ENCODE measurements around the gene FBF1. TPM values are rescaled to one million over a fixed set of nuclear protein-coding genes. Genes with fewer than 3 reads are reported as not detected.

Gene FBF1
- total RNA-seq, 2 donors from 2014 or later = 3.8 to 6.3 TPM

DNA sequence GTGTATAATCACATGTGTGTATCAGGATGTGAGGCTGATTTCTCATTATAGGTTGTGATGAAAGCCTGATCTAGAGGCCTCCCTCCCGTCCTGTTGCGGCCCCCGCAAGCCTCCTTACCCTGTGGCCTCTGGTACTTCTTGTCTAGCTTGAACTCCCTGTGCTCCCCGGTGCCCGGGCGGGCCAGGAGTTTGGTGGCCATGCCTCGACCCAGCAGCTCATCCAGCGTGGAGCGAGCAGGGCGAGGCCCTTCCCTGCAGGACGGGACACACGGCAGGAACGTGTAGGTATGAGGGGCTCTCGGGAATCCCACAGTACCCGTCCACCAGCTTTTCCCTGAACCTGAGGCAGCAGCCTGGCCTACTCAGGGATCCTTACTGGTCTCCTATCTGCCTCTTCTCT, 14.9 kb downstream of the FBF1 start:
- Histone ChIP-seq H3K9me3 (no peaks in the 10 kb centered on the region), H3K36me3 (no peaks in the 10 kb centered on the region), H3K27me3 (no peaks in the 10 kb centered on the region), H3K4me3 (no peak overlapping the region), H3K27ac (no peak overlapping the region), H3K4me1 (peaks cover 0 to 14% of the 10 kb centered on the region in 2 donors)
- no peak for DNase-seq (ENCODE audit: low spot score)
- TF ChIP-seq, protein P1, sequence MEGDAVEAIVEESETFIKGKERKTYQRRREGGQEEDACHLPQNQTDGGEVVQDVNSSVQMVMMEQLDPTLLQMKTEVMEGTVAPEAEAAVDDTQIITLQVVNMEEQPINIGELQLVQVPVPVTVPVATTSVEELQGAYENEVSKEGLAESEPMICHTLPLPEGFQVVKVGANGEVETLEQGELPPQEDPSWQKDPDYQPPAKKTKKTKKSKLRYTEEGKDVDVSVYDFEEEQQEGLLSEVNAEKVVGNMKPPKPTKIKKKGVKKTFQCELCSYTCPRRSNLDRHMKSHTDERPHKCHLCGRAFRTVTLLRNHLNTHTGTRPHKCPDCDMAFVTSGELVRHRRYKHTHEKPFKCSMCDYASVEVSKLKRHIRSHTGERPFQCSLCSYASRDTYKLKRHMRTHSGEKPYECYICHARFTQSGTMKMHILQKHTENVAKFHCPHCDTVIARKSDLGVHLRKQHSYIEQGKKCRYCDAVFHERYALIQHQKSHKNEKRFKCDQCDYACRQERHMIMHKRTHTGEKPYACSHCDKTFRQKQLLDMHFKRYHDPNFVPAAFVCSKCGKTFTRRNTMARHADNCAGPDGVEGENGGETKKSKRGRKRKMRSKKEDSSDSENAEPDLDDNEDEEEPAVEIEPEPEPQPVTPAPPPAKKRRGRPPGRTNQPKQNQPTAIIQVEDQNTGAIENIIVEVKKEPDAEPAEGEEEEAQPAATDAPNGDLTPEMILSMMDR (IDR thresholded peaks at IDR 0.05) = no peak

DNA sequence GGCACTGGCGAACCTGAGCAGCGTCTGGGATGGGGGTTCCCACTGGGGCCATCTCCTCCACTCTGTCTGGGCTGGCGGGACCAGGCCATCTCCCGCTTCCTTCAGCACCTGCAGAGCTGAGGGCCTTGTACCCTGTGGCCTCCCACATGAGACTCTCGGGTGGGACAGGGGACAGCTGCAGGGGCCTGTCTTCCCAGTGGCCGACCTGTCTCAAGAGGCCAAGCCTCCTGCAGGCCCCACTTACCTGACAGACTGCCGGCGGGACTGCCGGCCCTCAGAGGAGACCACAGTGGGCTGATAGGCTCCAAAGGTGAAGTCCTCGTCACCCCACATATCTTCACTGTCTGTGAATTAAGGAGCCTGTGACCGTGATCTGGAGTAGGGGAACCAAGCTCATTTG, 15.7 kb downstream of the FBF1 start:
- no peaks in the 10 kb centered on the region for H3K9me3 ChIP-seq
- TF ChIP-seq, protein P1 (IDR thresholded peaks at IDR 0.05) = no peak
- no peak for DNase-seq (ENCODE audit: low spot score)
- no peak overlapping the region for H3K4me3 ChIP-seq
- H3K27ac ChIP-seq = no peak overlapping the region
- H3K4me1 ChIP-seq = peaks cover 0 to 14% of the 10 kb centered on the region in 2 donors
- H3K36me3 ChIP-seq = no peaks in the 10 kb centered on the region
- H3K27me3 ChIP-seq = no peaks in the 10 kb centered on the region

DNA sequence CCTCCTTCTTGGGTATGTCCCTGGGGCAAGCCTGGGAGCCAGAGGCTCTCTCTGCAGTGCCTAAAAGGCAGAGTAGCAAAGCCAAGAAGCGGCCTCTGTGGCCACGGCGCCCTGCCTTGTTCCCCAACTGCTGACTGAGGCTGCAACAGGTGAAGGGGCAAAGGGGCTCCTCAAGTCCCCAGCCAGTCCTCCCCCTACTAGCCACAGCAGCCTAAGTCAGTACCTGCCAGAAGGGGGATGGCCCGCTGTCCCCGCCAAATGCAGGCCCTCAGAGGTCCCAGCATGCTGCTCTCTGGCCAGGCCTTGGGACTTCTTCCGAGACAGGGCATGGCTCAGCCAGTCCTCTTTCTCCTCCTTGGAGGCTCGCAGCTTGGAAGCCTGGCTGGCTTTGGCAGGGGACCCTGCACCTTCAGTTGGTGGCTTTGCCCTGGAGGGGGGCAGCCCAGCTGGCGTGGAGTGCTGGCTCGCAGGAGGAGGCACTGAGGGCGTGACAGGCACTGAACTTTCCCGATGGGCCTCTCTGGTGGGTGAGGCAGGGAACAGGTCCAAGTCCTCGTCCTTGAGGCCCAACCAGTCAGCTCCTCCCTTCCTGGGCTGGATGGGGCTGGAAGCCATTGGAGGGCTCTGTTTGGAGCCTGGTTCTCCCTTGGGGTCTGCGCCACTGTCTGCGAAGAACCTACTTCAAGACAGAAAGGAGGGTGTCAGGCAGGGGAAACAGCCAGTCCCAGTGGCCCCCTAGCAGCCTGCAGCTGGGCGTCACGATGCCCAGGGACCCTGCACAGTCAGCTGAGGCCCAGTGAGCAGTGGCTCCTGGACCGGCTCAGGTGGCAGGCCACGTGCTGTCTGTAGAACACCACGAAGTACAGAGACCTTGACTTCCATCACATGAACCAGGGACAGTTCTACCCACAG, 17.6 kb downstream of the FBF1 start:
- peaks cover 0 to 14% of the 10 kb centered on the region in 2 donors for H3K4me1 ChIP-seq
- H3K4me3 ChIP-seq = no peak overlapping the region
- no peaks in the 10 kb centered on the region for H3K27me3 ChIP-seq
- TF ChIP-seq, protein P1 (IDR thresholded peaks at IDR 0.05) = no peak
- H3K27ac ChIP-seq = no peak overlapping the region
- H3K36me3 ChIP-seq = no peaks in the 10 kb centered on the region
- DNase-seq (ENCODE audit: low spot score) = no peak
- H3K9me3 ChIP-seq = no peaks in the 10 kb centered on the region

DNA sequence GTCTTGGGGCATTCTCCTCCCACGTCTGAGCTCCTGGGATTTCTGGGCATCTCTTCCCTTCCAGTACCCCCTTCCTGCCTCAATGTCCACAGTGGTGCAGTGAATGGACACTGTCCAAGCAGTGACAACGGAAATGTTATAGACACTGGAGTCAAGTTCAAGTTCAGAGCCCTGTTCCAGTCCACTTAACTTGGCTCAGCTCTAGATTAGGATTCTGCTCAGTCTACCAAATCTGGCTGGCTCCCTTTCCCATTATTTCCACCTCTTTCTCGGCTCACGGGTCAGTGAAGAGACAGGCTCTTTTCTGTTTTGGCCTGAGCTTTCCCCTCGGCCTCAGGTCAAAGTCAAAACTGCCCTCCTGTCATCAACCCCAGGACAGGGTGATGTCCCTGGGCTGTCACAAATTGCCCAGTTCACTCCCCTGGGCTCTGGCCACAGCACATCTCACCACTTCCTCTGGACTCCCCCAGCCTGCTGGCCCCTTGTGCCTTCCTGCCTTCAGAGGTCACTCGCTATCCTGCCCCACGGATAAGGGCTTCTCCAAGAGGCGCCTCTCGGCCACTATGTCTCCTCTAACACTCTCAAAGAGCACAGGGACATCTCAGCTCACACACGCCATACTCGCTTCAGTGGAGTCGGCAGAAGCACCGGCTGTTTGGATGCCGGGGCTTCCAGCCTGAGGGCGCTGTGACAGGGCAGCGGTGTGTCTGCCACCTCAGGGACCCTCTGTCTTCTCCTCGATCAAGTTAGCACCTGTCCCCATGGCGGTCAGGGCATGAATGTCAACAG, 18.5 kb downstream of the FBF1 start:
- no peak overlapping the region for H3K27ac ChIP-seq
- H3K9me3 ChIP-seq = no peaks in the 10 kb centered on the region
- TF ChIP-seq, protein P1 (IDR thresholded peaks at IDR 0.05) = no peak
- peaks cover 0 to 14% of the 10 kb centered on the region in 2 donors for H3K4me1 ChIP-seq
- no peak overlapping the region for H3K4me3 ChIP-seq
- H3K27me3 ChIP-seq = no peaks in the 10 kb centered on the region
- H3K36me3 ChIP-seq = no peaks in the 10 kb centered on the region
- no peak for DNase-seq (ENCODE audit: low spot score)

DNA sequence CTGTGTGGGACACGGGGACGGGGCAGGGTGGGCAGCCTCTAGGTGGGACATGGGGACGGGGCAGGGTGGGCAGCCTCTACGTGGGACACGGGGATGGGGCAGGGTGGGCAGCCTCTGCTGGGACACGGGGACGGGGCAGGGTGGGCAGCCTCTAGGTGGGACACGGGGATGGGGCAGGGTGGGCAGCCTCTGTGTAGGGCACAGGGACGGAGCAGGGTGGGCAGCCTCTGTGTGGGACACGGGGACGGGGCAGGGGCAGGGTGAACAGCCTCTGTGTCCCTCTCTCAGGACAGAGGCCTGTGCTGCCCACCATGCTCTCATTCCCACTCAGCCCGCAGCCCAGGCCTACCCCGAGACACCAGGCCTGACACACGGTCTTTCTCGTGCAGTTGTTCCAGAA, 19.2 kb downstream of the FBF1 start:
- H3K27me3 ChIP-seq = no peaks in the 10 kb centered on the region
- H3K36me3 ChIP-seq = no peaks in the 10 kb centered on the region
- peaks cover 0 to 14% of the 10 kb centered on the region in 2 donors for H3K4me1 ChIP-seq
- H3K27ac ChIP-seq = no peak overlapping the region
- no peak overlapping the region for H3K4me3 ChIP-seq
- no peak for DNase-seq (ENCODE audit: low spot score)
- no peaks in the 10 kb centered on the region for H3K9me3 ChIP-seq
- TF ChIP-seq, protein P1 (IDR thresholded peaks at IDR 0.05) = no peak

Data from right atrium auricular region (tissue), 2 donors.